HL-60 (cell line): Measurements from ENCODE around the gene BPHL.

Source experiments
- CTCF ChIP-seq: IDR thresholded peaks from one replicate; pipeline ENCODE4 v1.5.1; 2011; ENCODE audit warnings: low read length, control low read depth, inconsistent platforms; ENCODE audit not compliant: insufficient read depth
- GABPA ChIP-seq: IDR thresholded peaks from 2 replicates; pipeline ENCODE4 v1.6.1; 2012; ENCODE audit warnings: low read depth
- POLR2AphosphoS5 ChIP-seq: IDR thresholded peaks from 2 replicates; pipeline ENCODE4 v1.6.1; 2012; ENCODE audit warnings: low read depth
- REST ChIP-seq: IDR thresholded peaks from 2 replicates; pipeline ENCODE4 v1.6.1; 2012; ENCODE audit warnings: low read depth; ENCODE audit not compliant: insufficient replicate concordance
- SPI1 ChIP-seq: IDR thresholded peaks from 2 replicates; pipeline ENCODE4 v1.6.1; 2012; ENCODE audit warnings: low read depth, mild to moderate bottlenecking, borderline replicate concordance

GRCh38 chr6:3139090-3139903 is 20.8 kb downstream of the BPHL start:
- TF ChIP-seq CTCF (no peak), SPI1 (peak; percentile 46; the same call in 1 of the 2 replicates), REST (no peak), POLR2AphosphoS5 (no peak), GABPA (no peak)
